PC-3 (cell line): Measurements from ENCODE around the gene ZBTB49.

Experiments used
- CTCF ChIP-seq: fragments of 300-600 bp; sonication (generic); conservative IDR thresholded peaks from 2 replicates; pipeline ENCODE4 v1.5.1; 2017; ENCODE audit warnings: antibody characterized with exemption, low read depth, mild to moderate bottlenecking, low read length
- EZH2 ChIP-seq: fragments of 300-600 bp; sonication (generic); IDR thresholded peaks from one replicate; pipeline ENCODE4 v1.6.1; 2017; ENCODE audit warnings: antibody characterized with exemption, mild to moderate bottlenecking, low read length; ENCODE audit not compliant: unreplicated experiment
- EZH2phosphoT487 ChIP-seq: fragments of 300-600 bp; sonication (generic); IDR thresholded peaks from 2 replicates; pipeline ENCODE4 v1.6.1; 2018; ENCODE audit warnings: mild to moderate bottlenecking, antibody characterized with exemption, low read length, borderline replicate concordance

- TF ChIP-seq CTCF (no peak), EZH2 (no peak), EZH2phosphoT487 (no peak)
These were observed 57.5 kb downstream of the ZBTB49 start for GRCh38 chr4:4347585-4347984.
